GM19240 (cell line): ENCODE results near the gene CNOT6.
"Not testable (repeated sequence)": the region's sequence is repeated elsewhere in the genome, so short reads cannot be mapped to it uniquely, and the experiment has no call there.

Source experiments
- DNase-seq: peaks from one replicate; pipeline ENCODE4 v3.0.0; 2011; ENCODE audit warnings: low spot score; ENCODE audit not compliant: insufficient read length

The CNOT6 gene

GRCh38 chr5:180470966-180471582, 23.1 kb upstream of the CNOT6 start:
- peak; percentile 71 for DNase-seq

DNA sequence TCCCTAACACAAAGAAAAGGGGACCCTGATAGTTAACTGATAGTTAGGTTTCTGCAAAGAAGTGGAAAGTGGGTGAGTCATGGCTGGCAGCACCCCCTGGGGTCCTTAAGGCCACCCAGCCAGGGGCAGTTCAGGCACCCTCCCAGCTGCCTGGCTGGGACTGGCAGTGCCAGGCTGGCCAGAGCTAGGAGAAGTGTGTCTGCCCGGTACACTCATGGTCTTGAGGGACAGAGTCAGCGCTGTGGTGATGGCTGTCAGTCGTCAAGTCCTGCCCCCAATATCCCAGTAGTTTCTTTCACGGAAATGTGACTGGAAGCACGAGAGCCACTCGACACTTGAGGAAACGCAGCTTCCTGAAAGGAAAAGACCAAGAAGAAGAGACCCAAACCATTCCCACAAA, 22.3 kb upstream of the CNOT6 start:
- no peak for DNase-seq

- no peak for DNase-seq
Measured at GRCh38 chr5:180472269-180472668, 21.9 kb upstream of the CNOT6 start.

DNA sequence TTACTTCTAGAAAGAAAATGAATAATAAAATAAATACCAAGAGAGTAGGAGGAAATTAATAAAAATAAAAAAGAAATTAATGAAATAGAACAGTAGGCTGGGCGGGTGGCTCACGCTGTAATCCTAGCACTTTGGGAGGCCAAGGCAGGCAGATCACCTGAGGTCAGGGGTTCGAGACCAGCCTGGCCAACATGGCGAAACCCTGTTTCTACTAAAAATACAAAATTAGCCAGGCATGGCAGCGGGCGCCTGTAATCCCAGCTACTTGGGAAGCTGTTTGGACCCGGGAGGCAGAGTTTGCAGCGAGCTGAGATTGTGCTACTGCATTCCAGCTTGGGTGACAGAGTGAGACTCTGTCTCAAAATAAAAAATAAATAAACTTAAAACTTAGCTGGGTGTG, 20.8 kb upstream of the CNOT6 start:
- not testable (repeated sequence) for DNase-seq

GRCh38 chr5:180474569-180474968, 19.6 kb upstream of the CNOT6 start:
- DNase-seq: no peak

- DNase-seq: not testable (repeated sequence)
Measured at GRCh38 chr5:180475969-180476524, 18.1 kb upstream of the CNOT6 start.

DNA sequence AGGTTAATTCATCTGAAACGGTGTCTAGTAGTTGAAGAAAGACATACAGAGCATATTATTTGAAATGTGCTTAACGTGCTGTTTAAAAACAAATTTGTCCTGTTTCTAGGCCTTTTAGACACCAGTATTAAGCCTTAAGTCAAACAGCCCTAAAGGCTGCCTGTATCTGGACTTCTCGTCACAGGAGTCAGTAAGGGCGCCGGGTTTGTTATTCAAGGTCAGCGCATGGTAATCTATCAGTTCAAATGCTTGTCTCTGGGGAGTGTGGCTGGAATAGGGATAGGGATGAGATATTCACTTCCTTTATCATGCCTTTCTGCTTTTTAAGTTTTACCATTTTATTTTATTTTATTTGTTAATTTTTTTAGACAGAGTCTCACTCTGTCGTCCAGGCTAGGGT, 9.4 kb upstream of the CNOT6 start:
- no peak for DNase-seq

DNA sequence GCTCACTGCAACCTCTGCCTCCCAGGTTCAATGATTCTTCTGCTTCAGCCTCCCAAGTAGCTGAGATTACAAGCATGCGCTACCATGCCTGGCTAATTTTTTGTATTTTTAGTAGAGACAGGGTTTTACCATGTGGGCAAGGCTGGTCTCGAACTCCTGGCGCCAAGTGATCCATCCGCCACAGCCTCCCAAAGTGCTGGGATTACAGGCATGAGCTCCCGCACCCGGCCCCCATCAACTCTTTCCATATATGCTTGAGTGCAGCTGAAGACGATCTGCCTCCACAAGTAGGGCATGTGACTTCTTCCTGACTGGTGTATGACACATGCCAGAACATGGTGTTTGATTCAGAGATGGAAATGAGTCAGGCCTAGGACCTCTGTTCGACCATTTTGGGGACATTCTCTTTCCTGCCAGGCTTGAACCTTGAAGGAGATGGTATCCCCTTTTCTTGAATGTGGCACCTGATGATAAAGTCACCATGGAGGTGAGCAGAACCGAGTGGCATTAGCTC, 7.5 kb upstream of the CNOT6 start:
- no peak for DNase-seq

DNA sequence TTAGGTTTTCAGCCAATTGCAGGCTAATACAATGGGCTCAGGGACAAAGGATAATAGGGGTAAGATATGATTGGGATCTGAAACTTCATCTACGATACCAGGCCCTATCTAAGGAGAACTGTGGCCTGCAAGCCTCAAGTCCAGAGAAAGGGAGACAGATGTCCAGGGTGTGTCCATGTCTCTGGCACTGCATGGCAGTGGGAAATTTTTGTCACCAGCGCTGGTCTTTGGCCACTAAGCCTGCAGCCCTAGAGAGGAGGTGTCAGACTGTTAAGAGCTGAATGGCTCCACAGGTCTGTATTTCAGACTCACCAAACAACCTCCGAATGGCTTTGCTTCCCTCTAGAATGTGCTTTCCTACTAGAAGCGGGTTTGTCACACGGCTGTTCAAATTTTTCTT, 6.6 kb upstream of the CNOT6 start:
- no peak for DNase-seq

- no peak for DNase-seq
Measured at GRCh38 chr5:180491496-180491895, 2.7 kb upstream of the CNOT6 start.

DNA sequence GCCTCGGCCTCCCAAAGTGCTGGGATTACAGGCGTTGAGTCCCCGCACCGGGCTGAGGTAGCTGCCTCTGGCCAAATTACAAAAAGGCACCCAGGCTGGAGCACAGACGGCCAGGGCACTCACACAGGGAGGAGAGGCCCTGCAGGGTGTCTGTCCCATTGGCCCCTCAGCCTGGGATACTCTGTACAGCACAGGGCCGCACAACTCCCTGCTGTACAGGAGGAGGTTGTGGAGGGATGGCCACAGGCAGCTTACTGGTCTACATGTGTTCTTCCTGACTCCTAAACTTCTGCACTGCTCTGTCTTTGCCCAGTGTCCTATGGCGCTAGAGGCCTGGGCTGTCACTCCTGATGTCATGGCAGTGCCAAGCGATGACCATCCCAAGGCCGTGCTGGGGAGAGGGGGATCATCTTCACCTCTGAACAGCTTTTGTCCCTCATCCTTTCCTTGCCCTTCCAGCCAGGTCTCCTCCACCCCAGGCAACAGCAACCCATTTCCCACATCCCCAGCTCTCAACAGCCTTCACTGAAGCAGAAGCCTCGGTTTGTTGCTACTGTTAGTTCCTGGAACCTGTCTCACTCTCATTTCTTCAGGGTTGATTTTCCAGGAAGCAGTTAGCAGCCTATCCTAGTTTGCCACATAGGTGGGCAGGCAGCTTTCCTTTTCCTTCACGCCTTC, 1.8 kb upstream of the CNOT6 start:
- no peak for DNase-seq

DNA sequence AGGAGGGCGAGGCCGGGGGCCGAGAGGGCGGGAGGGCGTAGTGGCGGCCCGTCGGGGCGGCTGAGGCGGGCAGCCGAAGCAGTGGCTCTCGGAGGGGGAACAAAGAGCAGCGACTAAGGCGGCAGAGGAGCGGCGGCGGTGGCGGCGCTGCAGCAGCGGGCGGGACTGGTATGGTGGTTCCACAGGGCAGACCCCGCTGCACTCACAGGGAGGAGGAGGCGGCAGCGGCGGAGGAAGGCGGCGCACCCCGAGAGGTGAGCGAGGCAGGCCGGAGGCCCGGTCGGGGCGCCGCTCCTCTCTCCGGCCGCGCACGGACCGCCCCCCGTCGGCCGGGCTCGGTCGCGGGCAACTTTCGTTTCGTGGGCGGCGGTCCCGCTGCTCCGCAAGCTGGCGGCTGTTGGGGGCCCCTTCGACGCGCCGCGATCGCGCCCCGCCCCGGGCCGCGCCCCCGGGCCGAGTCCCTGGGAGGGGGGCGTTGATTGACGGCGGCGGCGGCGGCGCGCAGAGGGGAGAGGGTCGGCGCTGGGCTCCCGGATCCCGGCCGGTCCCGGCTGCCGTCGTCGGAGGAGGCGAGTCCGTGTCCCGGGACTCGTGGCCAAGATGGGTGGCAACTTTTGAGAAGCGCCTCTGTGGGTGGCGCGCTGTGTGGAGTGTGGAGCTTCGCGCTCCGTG, 467 bp downstream of the CNOT6 start:
- DNase-seq: peak; percentile 19

- no peak for DNase-seq
Measured at GRCh38 chr5:180495292-180495691, 1.1 kb downstream of the CNOT6 start.

- DNase-seq: no peak
Measured at GRCh38 chr5:180495991-180496741, 2.0 kb downstream of the CNOT6 start.

- DNase-seq: not testable (repeated sequence)
Measured at GRCh38 chr5:180496806-180497205, 2.6 kb downstream of the CNOT6 start.

GRCh38 chr5:180497865-180498264, 3.7 kb downstream of the CNOT6 start:
- DNase-seq: not testable (repeated sequence)

- no peak for DNase-seq
Measured at GRCh38 chr5:180498378-180498777, 4.2 kb downstream of the CNOT6 start.

- DNase-seq: no peak
Measured at GRCh38 chr5:180499684-180500083, 5.5 kb downstream of the CNOT6 start.

- not testable (repeated sequence) for DNase-seq
Measured at GRCh38 chr5:180500300-180500699, 6.1 kb downstream of the CNOT6 start.

DNA sequence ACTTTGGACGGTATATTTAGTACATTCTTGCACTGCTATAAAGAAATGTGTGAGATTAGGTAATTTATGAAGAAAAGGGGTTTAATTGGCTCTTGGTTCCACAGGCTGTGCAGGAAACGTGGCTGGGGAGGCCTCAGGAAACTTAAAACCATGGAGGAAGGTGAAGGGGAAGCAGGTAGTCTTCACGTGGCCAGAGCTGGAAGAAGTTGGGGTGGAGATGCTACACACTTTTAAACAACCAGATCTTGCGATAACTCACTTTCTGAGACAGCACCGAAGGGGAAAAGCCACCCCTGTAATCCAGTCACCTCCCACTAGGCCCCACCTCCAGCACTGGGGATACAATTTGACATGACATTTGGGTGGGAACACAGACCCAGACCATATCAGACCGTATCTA, 13.5 kb downstream of the CNOT6 start:
- DNase-seq: no peak

DNA sequence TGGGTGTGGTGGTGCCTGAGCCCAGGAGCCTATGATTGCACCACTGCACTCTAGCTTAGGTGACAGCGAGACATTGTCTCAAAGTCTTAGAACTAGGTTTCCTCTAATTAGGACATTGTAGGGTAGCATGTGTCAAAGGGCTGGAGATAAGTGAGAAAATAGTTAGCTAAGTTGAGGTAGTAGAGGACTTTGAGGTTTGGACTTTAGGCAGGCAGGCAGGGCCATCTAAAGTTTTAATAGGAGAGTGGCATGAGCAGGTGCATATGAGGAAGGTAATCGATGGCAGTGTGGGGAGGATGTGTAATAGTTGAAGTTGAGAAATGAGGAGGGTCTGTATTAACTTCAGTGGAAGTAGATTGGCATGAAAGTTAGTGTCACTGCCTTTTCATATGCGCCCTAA, 21.1 kb downstream of the CNOT6 start:
- no peak for DNase-seq
